Measurements from ENCODE around the gene KCNE1.
"Not testable (repeated sequence)": the region's sequence is repeated elsewhere in the genome, so short reads cannot be mapped to it uniquely, and the experiment has no call there.

Gene KCNE1

DNA sequence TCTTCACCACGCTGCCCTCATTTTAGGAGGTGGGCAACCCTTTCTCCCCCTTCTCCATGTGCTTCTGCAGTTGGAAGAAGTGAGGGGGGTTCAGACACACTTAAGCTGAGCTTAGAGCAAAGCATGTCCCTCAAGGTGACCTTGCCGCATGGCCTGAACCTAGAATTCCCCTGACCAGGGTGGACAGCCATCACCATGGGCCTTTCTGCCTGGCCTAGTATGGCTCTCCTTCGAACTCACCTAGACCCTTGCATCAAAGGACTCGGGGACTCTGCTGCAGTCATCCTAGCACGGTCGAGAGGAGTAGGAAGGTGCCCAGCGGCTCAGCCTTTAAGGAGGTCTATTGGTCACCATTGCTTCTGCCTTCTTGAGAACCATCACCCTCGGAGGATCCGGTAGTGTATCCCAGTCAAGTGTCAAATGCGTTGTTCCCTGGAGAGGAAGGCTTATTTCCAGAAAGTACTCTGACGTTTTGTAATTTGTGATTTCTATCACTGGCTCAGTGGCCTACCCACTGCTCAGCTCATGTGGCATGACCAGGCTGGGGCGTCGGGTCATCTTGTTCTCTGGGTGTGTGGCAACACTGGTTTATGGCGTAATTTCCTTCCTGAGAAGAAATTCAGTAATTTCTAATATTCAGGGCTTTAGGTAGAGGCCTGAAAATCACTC lies at the start of gene KCNE1:
TSS of gene KCNE1 (minus strand) at position 424 of the 669 bp plus-strand sequence. CDS start 62,576 bp downstream, outside the sequence.
- DNase-seq (ENCODE audit: low read depth in 1 of 2, low spot score in 1 of 2): no peak

DNA sequence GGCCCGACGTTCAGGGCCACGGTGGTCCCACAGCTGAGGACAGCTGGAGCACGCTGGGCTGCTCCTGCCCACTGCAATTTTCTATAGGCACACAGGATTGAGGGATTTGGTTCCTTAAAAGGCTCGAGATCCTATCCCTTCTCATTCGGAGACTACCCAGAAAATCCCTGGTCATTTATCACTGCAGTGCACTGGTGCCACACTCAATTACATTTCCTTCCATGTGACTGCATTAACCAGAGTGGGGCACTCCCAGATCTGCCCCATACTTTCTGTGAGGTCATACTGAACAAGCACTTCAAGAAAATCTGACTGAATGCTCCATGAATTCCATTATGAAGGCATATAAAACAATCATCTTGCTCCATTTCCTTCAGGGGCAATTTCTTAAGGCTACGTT lies 49.8 kb upstream of the KCNE1 start:
- no peak for DNase-seq (ENCODE audit: low read depth in 1 of 2, low spot score in 1 of 2)

DNA sequence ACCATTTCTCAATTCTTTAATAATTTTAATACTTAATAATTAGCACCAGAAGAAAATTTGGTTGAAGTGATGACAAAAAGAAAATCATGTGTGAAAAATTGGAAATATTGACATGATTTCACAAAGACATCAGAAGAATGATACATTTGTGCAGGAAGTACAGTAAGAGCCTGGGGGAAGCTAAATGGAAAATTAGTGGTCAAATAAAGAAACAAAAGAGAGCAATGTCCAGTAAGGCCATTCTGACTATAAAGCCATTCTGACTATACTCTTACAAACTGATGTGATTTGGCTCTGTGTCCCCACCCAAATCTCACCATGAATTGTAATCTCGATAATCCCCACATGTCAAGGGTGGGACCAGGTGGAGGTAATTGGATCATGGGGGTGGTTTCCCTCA lies 48.6 kb upstream of the KCNE1 start:
- no peak for DNase-seq (ENCODE audit: low read depth in 1 of 2, low spot score in 1 of 2)

DNA sequence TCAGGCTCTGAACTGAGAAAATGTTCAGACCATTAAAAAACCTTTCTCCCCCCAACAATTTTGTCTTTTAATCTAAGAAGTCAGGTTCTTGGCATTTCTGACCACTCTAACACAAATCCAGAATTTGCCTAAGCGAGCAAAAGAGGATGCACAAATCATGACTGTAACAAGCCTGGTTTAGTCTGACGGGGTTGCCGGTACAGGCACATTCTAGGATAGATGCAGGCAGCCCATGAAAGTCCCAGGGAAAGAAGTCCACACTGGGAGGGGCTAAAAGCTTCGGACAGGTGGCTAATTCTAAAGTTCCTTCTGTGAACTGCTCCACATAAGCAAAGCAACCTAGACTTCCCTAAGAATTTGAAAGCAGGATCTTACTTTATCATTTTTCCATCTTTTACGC lies 48.0 kb upstream of the KCNE1 start:
- DNase-seq (ENCODE audit: low read depth in 1 of 2, low spot score in 1 of 2): no peak

DNA sequence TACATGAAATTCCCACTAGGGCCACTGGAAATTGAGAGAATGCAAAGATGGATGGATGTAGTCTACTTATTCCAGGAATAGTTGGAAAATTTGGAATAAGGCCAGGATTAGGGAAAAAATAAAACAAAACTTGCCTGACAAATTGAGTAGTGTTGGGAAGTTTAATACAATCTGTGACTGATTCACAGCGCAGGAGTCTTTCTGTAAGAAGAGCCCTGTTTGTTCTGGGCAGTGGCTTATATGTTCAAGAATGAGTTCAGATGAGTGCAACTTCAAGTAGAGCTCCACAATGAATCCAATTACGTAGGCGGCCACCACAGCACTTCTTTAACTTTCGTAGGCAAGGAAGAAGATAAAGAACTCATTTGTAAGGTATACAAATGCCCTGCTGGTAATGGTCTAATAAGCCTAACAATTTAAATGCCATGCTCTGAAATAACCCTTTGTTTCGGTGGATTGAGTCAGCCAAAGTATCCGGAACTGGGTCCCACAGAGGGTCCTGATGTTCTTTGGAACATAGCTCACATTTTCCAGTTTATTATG lies 47.1 kb upstream of the KCNE1 start:
- no peak for DNase-seq (ENCODE audit: low read depth in 1 of 2, low spot score in 1 of 2)

DNA sequence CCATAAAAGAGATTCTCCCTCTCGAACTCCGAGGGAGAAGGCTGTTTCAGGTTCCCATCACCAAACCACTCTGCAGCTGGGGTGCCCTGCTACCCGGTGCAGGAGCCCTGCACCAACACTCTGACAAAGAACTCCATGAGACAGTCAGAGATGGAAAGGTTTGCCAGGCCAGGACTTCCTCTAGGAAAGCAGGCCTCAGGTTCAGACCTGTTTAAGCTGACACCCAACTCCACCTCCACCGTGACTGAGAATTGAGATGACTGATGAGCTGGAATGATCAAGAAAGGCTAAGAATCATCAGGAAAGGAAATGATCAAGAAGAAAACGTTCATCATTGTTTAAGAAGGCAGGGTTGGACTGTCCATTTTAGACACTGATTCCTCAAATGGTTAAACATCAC lies 46.2 kb upstream of the KCNE1 start:
- no peak for DNase-seq (ENCODE audit: low read depth in 1 of 2, low spot score in 1 of 2)

DNA sequence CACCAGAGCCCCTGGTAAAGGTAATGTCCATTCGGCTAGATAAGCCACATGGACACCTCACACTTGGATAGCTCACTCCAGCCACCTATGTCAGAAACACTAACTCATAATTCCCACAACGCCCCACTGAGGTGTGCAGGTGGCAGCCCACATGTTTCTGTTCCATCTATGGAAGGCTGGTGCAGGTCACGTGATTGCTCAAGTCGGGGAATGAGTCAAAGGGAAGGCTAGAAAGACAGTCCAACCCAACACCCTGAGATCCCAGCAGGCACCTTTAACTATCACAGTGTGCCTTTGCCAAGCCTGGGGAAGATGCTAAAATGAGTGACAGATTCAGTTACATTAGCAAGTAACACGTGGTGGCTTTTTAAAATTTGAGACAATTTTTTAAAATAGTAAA lies 45.3 kb upstream of the KCNE1 start:
- peak in 1 of 2 donors; percentile 4 for DNase-seq (ENCODE audit: low read depth in 1 of 2, low spot score in 1 of 2)

DNA sequence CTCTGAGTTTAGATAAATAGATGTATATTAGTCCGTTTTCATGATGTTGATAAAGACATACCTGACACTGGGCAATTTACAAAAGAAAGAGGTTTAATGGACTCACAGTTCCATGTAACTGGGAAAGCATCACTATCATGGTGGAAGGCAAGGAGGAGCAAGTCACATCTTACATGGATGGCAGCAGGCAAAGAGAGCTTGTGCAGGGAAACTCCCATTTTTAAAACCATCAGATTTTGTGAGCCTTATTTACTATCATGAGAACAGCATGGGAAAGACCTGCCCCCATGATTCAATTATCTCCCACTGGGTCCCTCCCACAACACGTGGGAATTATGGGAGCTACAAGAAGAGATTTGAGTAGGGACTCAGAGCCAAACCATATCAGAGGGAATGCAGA lies 42.7 kb upstream of the KCNE1 start:
- not testable (repeated sequence) for DNase-seq (ENCODE audit: low read depth in 1 of 2, low spot score in 1 of 2)

DNA sequence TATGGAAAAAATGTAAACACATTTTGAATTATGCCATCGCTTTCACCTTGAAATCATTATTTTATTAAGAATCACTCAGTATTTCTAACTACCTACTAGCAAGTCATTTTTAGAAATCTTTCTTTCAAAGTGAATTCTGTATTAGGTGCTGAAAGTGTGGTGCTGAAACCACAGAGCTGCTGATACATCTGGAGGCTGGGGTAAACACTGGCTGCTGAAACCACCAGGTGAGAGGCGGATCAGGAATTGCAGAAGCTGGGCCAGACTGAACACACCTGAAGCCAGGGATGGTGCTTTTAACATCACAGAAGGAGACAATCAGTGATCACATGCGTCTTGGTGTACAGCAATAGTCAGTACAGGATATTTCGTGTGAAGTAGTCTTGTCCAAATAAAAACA lies 42.2 kb upstream of the KCNE1 start:
- no peak for DNase-seq (ENCODE audit: low read depth in 1 of 2, low spot score in 1 of 2)

DNA sequence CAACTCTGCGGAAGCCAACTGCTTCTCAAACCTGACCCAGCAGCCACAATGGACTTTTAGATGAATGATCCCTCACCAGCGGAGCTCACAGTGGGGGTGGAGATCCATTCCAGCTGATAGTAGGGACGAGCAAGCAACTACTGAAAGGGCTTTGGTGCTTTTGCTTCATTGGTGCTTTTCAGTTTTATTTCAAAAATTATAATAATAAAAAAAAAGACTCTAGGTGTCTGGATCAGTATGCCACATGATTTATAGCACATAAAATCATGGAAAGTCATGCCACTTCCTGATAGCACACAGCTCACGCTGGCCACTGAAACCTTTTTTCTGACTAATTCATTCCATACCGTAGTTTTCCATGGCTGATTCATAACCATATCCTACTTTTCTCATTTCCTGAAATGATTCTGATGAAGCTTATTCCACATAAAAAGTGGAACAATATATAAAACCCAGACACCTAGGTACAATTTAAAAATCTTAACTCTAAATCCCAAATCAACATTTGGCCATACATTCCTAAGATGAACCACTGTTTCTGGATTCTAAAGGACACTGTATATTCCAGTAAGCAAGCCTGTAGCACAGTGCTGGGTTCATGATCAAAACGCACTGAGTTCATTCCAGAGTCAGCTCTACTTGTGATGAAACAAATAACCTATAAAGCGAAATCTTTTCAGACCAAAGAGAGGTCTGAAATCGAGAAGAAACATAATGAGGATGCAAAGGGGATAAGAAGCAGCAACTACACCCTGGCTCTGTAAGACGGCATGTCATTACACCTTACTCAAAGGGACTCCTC lies 41.3 kb upstream of the KCNE1 start:
- DNase-seq (ENCODE audit: low read depth in 1 of 2, low spot score in 1 of 2): no peak

DNA sequence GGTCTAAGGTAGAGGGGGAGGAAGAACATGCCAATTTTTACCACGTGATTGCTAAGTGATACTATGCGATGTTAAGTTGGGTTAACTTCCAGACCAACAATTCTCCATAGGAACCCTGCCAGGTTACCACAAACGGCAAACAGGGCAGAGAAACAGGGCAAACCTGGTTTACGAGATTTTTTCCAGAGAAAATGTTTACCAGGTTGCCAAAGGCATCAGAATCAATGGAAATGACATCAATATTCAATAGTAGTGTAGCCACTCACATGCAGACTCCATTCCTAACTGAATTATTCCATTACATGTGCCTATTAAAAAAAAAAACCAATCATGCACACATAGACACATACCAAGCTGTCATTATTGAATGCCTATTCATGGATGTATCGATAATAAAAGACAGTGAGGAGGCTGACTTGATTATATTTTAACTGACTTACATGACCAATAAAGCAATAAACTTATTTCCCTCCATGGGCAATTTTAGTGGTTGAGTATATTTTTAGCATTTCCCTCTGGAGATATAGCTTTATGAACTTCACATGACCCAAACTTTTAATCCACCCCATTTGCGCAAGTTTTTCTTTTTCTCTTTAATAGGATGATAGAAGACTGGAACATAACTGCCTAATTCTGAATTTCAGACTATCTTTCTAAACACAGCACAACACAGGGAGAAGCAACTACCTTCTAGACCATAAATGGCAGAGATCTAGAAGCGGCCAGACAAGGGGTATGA lies 40.5 kb upstream of the KCNE1 start:
- DNase-seq (ENCODE audit: low read depth in 1 of 2, low spot score in 1 of 2): no peak

DNA sequence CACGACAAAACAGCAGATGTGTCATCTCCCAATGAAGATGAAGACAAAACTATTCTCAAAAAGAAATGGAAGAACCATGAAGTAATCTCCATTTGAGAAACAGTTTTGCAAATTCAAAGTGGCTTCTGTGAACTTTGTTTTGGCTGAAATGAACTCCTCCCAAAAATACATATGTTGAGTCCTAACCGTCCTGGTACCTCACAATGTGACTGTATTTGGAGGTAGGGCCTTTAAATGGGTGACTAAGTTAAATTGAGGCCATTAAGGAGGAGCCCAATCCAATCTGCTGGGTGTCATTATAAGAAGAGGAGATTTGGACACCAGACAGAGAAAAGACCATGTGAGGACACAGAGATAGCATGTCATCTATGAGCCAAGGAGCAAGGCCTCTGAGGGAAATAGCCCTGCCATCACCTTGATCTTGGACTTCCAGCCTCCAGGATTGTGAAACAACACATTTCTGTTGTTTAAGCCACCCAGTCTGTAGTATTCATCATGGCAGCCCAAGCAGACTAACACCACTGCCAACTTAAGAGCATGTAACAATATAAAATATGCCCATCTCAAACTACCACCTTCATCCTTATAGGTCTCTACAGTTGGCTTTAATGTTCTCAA lies 38.3 kb upstream of the KCNE1 start:
- no peak for DNase-seq (ENCODE audit: low read depth in 1 of 2, low spot score in 1 of 2)

DNA sequence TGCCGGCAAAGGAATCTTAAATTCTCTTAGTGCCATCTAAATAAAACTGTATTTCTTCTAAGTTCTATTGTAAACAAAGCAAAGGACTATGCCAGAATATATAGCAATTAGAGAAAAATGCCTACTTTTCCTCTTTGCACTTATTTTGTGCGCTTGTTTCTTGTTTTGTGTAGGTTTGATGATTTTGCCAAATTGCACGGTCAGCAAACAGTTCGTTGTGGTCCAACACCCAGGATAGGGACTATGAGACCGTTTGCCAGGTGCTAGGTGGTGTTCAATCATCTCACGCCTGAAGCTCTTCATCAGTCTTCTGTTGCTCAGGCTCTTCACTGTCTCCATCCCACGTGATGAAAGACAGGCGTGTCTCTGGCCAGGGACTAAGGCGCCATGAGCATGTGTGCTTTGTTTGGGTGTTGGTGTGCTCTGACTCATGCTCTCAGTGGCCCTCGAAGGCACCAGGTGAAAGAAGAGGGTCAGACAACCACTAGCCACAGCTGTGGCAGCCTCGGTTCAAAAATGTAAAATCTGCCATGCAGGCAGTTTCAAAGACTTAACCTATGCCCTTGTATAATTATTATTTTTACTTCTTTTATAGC lies 36.9 kb upstream of the KCNE1 start:
- no peak for DNase-seq (ENCODE audit: low read depth in 1 of 2, low spot score in 1 of 2)

DNA sequence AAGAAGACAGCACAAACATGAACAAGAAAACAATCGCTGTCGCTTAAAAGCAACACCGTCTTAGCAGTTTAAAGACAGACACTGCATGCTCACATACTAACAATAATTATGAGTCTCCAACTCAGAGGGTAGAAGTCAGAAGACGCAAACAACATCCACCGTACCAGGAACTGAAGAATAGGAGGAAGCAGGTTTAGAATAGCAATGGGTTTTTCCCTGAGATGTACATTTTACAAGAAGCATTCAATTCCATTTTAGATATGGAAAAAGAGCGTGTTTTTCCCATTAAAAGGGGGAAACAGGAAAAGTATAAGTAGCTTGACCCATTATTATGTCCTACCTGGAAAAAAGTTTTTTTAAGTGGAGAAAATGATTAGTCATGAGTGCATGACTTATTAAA lies 34.5 kb upstream of the KCNE1 start:
- no peak for DNase-seq (ENCODE audit: low read depth in 1 of 2, low spot score in 1 of 2)

DNA sequence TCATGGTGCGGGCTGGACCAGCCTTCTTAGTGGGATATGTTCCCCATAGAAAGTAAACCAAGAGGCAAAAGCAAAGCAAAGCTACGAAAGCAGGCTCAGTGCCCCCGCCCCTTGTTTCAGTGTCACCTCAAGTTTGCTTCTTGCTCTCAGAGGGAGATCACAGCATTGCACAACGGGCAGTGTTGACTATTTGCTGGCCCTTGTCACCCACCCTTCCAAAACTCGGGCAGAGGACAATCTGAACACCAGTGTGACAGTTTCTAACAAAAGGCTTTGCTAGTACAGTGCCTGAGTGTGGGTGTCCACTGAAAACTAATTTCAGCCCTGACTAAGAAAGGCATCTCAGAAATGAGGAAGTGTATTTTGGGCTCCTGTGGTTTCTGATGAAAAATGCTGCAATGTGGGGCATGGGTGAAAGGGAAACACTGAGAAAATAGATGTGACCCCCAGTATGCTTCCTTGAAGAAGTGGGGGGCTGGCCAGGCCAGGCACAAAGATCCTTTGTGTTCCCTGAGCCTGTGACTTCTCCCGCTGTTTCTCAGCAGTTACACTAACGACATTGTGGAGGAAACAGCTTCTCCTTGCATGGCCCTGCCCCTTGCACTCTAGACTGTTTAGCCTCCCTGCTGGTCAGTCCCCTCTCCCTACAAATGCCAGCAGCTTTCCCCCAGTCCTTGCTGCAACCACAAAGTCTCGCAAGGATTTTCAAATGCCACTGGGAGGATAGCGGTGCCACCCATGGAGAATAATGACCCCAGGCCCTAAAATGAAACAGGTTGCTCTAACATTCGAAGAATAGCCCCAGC lies 33.3 kb upstream of the KCNE1 start:
- no peak for DNase-seq (ENCODE audit: low read depth in 1 of 2, low spot score in 1 of 2)

DNA sequence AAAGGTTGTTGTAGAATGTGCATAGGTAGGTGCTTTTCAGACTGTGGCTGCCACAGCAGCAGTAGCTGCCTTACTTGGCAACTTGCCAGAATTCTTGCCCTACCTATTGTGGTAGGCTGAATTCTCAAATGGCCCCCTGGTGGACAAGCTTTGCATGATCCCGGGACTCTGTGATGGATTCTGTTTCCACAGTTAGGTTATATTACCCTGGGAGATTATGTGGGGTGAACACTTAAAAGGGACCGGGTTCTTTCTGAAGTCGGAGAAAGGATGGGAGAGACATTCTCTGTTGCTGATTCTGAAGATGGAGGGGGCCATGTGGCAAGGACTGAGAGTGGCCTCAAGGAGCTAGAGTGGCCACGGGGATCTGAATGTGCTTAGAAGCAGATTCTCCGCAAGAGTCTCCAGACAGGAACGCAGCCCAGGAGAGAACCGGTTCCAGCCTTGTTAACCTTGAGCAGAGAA lies 32.1 kb upstream of the KCNE1 start:
- DNase-seq (ENCODE audit: low read depth in 1 of 2, low spot score in 1 of 2): peak in 1 of 2 donors; percentile 55

DNA sequence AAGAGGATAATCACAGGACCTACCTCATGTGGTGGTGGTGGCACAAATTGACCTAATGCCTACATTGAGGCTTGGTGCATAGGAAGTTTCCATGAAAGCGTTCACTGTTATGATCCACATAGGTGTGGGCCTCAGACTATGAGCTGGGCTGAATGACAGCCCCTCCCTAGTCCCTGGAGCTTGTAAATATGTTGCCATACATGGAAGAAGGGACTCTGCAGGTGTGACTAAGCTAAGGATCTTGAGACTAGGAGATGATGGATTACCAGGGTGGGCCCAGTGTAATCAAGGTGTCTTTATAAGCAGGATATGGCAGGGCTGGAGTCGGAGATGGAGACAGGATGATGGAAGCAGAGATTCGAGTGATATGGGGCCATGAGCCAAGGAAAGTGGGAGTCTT lies 31.0 kb upstream of the KCNE1 start:
- DNase-seq (ENCODE audit: low read depth in 1 of 2, low spot score in 1 of 2): no peak

DNA sequence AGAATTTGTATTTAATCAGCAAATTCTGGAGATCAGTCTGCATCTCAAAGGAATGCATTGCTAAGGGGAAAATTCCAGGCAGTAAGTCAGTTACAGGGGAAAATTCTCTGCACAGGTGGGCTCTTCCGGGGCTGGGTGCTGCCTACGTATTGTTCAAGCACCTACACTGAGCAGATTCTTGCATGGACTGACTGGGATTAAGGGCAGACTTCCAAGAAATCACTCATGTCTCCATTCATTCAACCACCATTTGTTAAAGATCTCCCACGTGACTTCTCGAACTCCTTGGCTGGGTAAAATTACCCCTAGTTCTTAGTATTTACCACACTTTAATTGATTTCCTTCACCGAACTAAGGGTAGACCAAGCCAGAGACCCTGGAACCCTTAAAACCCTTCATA lies 28.2 kb upstream of the KCNE1 start:
- DNase-seq (ENCODE audit: low read depth in 1 of 2, low spot score in 1 of 2): no peak

DNA sequence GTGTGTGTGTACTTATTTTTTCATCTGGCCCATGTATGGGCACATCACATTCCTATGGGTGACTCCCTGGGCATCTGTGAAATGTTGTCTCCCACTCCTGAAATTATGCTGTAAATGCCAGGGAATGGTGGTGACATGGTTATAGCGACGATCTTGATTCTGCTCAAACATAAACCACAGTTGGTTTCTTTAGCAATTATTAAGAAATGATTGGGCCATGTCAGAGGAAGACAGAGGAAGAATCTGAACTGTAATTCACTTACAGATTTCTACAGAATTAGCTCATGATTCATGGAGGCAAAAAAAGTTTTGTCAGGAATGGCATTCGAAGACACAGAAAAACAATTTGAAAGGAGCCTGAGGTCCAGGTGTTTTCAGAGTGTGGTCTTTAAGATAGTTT lies 25.8 kb upstream of the KCNE1 start:
- no peak for DNase-seq (ENCODE audit: low read depth in 1 of 2, low spot score in 1 of 2)

DNA sequence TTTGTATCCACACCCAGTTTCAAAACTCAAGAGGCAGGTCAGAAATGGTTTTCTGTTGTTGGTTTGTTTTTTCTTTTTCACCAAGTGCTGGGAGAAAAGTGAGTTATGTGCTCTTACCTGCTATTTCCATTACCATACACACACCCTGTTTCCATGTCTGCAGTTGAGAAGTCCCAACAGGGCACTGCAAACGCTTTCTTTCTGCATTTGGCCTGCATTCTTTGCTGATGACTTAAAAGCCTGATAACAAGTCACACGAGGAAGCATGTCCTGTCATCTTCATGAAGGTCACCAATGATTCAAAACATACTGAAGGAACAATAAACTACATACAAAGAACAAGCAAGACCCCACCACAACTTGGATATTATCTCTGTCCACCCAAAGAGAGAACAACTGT lies 24.8 kb upstream of the KCNE1 start:
- no peak for DNase-seq (ENCODE audit: low read depth in 1 of 2, low spot score in 1 of 2)
